HG02938 (cell line): Measurements from ENCODE around the gene SFI1.

Source experiments
- ATAC-seq: cut with Tn5 transposase; IDR thresholded peaks from one replicate; pipeline ENCODE4 v1.9.1; 2021; ENCODE audit warnings: mild to moderate bottlenecking, moderate library complexity; ENCODE audit not compliant: unreplicated experiment

Gene SFI1

GRCh38 chr22:31615491-31615860 is 119.1 kb downstream of the SFI1 start:
- no peak for ATAC-seq

- no peak for ATAC-seq
Observed at GRCh38 chr22:31615940-31616314, 119.6 kb downstream of the SFI1 start.

- ATAC-seq = no peak
Observed at GRCh38 chr22:31616315-31616980, 120.1 kb downstream of the SFI1 start.

GRCh38 chr22:31618057-31618456 is 121.7 kb downstream of the SFI1 start:
- no peak for ATAC-seq

GRCh38 chr22:31618471-31619176 is 122.3 kb downstream of the SFI1 start:
- no peak for ATAC-seq

GRCh38 chr22:31619611-31620300 is 123.4 kb downstream of the SFI1 start:
- no peak for ATAC-seq

- no peak for ATAC-seq
Observed at GRCh38 chr22:31620756-31621480, 124.6 kb downstream of the SFI1 start.

- no peak for ATAC-seq
Observed at GRCh38 chr22:31621507-31622124, 125.3 kb downstream of the SFI1 start.

GRCh38 chr22:31622980-31623379 is 126.6 kb downstream of the SFI1 start:
- no peak for ATAC-seq

- ATAC-seq = no peak
Observed at GRCh38 chr22:31623592-31624304, 127.4 kb downstream of the SFI1 start.

- ATAC-seq = no peak
Observed at GRCh38 chr22:31625257-31625640, 128.9 kb downstream of the SFI1 start.

GRCh38 chr22:31625661-31626426 is 129.5 kb downstream of the SFI1 start:
- ATAC-seq = no peak

- ATAC-seq = no peak
Observed at GRCh38 chr22:31626427-31627150, 130.3 kb downstream of the SFI1 start.

GRCh38 chr22:31627223-31627731 is 130.9 kb downstream of the SFI1 start:
- no peak for ATAC-seq

- no peak for ATAC-seq
Observed at GRCh38 chr22:31628362-31628761, 132.0 kb downstream of the SFI1 start.

- no peak for ATAC-seq
Observed at GRCh38 chr22:31628969-31629708, 132.8 kb downstream of the SFI1 start.

GRCh38 chr22:31629741-31630184 is 133.4 kb downstream of the SFI1 start:
- ATAC-seq = no peak
